GM12878 (cell line): ENCODE results near the gene ITPRIPL2. TPM values are rescaled to one million over a fixed set of nuclear protein-coding genes. Genes with fewer than 3 reads are reported as not detected.

Experiments used
- ATAC-seq: fragments of 200-7000 bp; cut with Tn5 transposase; 3 replicates; pipeline ENCODE4 v1.9.1; 2020; ENCODE audit warnings: mild to moderate bottlenecking, moderate library complexity
- BruUV-seq: library from RNA; stranded (reverse); fragments of 400-500 nt; replicated peaks from 2 replicates; lab custom pipeline; 2021; lab: Mats Ljungman, UMichigan
- CTCF ChIA-PET: fragments of 300-600 bp; sonication (Branson Sonifier 250); formaldehyde crosslinking; extraction: SDS; loops from one replicate; lab custom pipeline; 2021; ENCODE audit warnings: inconsistent platforms; lab: Yijun Ruan, JAX
- POLR2A ChIA-PET: fragments of 350-600 bp; formaldehyde crosslinking; extraction: SDS; loops from one replicate; lab custom pipeline; 2021; ENCODE audit warnings: inconsistent platforms; lab: Charles Lee
- RAD21 ChIA-PET: fragments of 300-600 bp; sonication (Branson Sonifier 250); formaldehyde crosslinking; loops from one replicate; lab custom pipeline; 2023; ENCODE audit warnings: antibody characterized with exemption; ENCODE audit not compliant: unreplicated experiment; lab: Charles Lee
- SMC1A ChIA-PET: fragments of 300-600 bp; sonication (Branson Sonifier 250); formaldehyde crosslinking; loops from one replicate; lab custom pipeline; 2023; ENCODE audit not compliant: unreplicated experiment, uncharacterized antibody; lab: Charles Lee
- DNase-seq: peaks from one replicate; pipeline ENCODE4 v3.0.0-alpha.2; 2011; ENCODE audit warnings: low read depth, low spot score
- FAIRE-seq: peaks from 3 replicates; lab custom pipeline; 2011; peaks lifted over from hg19 to GRCh38; lab: Jason Lieb, UNC
- H2AFZ ChIP-seq: 2 replicates; pipeline ENCODE4 v1.6.0; 2011; ENCODE audit warnings: low read depth, low read length, control low read depth; ENCODE audit not compliant: control insufficient read depth
- H3K27ac ChIP-seq: 2 replicates; pipeline ENCODE4 v1.5.1; 2011; ENCODE audit warnings: control low read depth; ENCODE audit not compliant: control insufficient read depth, insufficient read depth
- H3K27me3 ChIP-seq, 2 experiments: replicated peaks in 1 of 2; 2 replicates each; pipeline versions ENCODE4 v1.6.0 to v1.6.1; 2011; ENCODE audit warnings: low read length in 1 of 2; ENCODE audit not compliant: control insufficient read depth in 2 of 2, insufficient read depth in 2 of 2
- H3K36me3 ChIP-seq, 2 experiments: 2 replicates each; pipeline ENCODE4 v1.5.1; 2011; ENCODE audit warnings: low read length in 1 of 2; ENCODE audit not compliant: control insufficient read depth in 2 of 2, insufficient read depth in 2 of 2
- H3K4me1 ChIP-seq: 2 replicates; pipeline ENCODE4 v1.6.1; 2011; ENCODE audit warnings: mild to moderate bottlenecking, low read length, moderate library complexity, mixed read lengths; ENCODE audit not compliant: control insufficient read depth, insufficient read depth
- H3K4me2 ChIP-seq: 2 replicates; pipeline ENCODE4 v1.6.0; 2011; ENCODE audit warnings: control low read depth; ENCODE audit not compliant: control insufficient read depth, insufficient read depth
- H3K4me3 ChIP-seq: fragments of 200-600 bp; sonication (generic); 2 replicates; pipeline ENCODE4 v1.5.1; 2016
- H3K79me2 ChIP-seq: 2 replicates; pipeline ENCODE4 v1.6.0; 2011; ENCODE audit warnings: low read length; ENCODE audit not compliant: control insufficient read depth, insufficient read depth
- H3K9ac ChIP-seq: 2 replicates; pipeline ENCODE4 v1.8.0; 2011; ENCODE audit warnings: low read length, control low read depth, mixed read lengths; ENCODE audit not compliant: control insufficient read depth, insufficient read depth
- H3K9me3 ChIP-seq: replicated peaks from 3 replicates; pipeline ENCODE4 v1.5.1; 2011; ENCODE audit warnings: mild to moderate bottlenecking, low read length; ENCODE audit not compliant: control insufficient read depth, insufficient read depth
- H4K20me1 ChIP-seq: 2 replicates; pipeline ENCODE4 v1.6.0; 2011; ENCODE audit not compliant: control insufficient read depth, insufficient read depth
- MEF2B ChIP-seq: fragments of 450-650 bp; IDR thresholded peaks from 2 replicates; pipeline ENCODE4 v1.6.1; 2018; ENCODE audit warnings: mild to moderate bottlenecking, moderate library complexity; ENCODE audit not compliant: partially characterized antibody, poor library complexity, severe bottlenecking
- RAD21 ChIP-seq: IDR thresholded peaks from 2 replicates; pipeline ENCODE4 v1.6.1; 2011; ENCODE audit warnings: mild to moderate bottlenecking, low read depth, low read length, moderate library complexity; ENCODE audit not compliant: insufficient read depth
- SMC3 ChIP-seq: IDR thresholded peaks from 2 replicates; pipeline ENCODE4 v1.6.1; 2011; ENCODE audit warnings: low read length, improper control_type of control experiment, borderline replicate concordance
- ZBED1 ChIP-seq: IDR thresholded peaks from 2 replicates; pipeline ENCODE4 v1.6.1; 2016; ENCODE audit warnings: borderline replicate concordance
- WGBS: methylation state at CpG from one replicate; pipeline ENCODE4 v1.1.6; 2016; ENCODE audit warnings: low lambda C conversion rate; ENCODE audit not compliant: insufficient replicate concordance, insufficient coverage; ENCODE audit errors: missing lambda C conversion rate; 5-methylcytosine and 5-hydroxymethylcytosine counted together
- in situ Hi-C: fragments of 300-500 bp; cut with MboI; formaldehyde crosslinking; loops from 9 replicates; pipeline ENCODE4 v1.14.3; 2018; ENCODE audit warnings: mixed read lengths
- intact Hi-C: fragments of 100-400 bp; cut with micrococcal nuclease; formaldehyde crosslinking; loops from one replicate; pipeline ENCODE4 v1.14.2; 2022; ENCODE audit not compliant: unreplicated experiment
- polyA plus RNA-seq, 11 experiments: library from polyadenylated mRNA; depleted of rRNA in 4 of 11; unstranded in 6 of 11; stranded (reverse) in 5 of 11; fragments of >200 nt; fragmentation: Nextera tagmentation in 4 of 11; fragmentation: Illumina TruSeq in 1 of 11; extraction: Ambion mirVana in 4 of 11; extraction: Trizol in 1 of 11; gene quantifications; 1 replicate in 1 of 11; 2 replicates in 10 of 11; pipeline versions ENCODE4 v1.2.1 to v1.2.3, GENCODE V29; 2011 to 2016; ENCODE audit warnings: inconsistent platforms in 2 of 11, missing spikeins in 2 of 11, low read depth in 1 of 11
- total RNA-seq, 4 experiments: library from RNA; depleted of rRNA in 3 of 4; stranded (reverse); fragments of >200 nt in 3 of 4; fragmentation: Illumina TruSeq in 1 of 4; extraction: Trizol in 1 of 4; gene quantifications; 2 replicates each; pipeline versions ENCODE4 v1.2.1 to v1.2.3, GENCODE V29; 2013 to 2021
- TF ChIP-seq, protein P1 (sequence below), 3 experiments: IDR thresholded peaks in 2 of 3; conservative IDR thresholded peaks in 1 of 3; 2 replicates each; pipeline ENCODE4 v1.5.1; 2011; ENCODE audit warnings: low read depth in 3 of 3, low read length in 3 of 3, mild to moderate bottlenecking in 3 of 3, control low read depth in 2 of 3, moderate library complexity in 2 of 3, inconsistent platforms in 1 of 3, mixed read lengths in 1 of 3; ENCODE audit not compliant: control insufficient read depth in 2 of 3, insufficient read depth in 1 of 3; ENCODE audit errors: extremely low read depth in 1 of 3
- TF ChIP-seq, protein P2 (sequence below): IDR thresholded peaks from 2 replicates; pipeline ENCODE4 v1.6.1; 2012; ENCODE audit warnings: low read depth, low read length, improper control_type of control experiment

Gene ITPRIPL2
- total and polyA plus RNA-seq, 10 of the 15 experiments (the other 5 are each of a cell fraction or from before 2014, with no cell fraction given): 0.48 to 14.3 (median 3.5) TPM

DNA sequence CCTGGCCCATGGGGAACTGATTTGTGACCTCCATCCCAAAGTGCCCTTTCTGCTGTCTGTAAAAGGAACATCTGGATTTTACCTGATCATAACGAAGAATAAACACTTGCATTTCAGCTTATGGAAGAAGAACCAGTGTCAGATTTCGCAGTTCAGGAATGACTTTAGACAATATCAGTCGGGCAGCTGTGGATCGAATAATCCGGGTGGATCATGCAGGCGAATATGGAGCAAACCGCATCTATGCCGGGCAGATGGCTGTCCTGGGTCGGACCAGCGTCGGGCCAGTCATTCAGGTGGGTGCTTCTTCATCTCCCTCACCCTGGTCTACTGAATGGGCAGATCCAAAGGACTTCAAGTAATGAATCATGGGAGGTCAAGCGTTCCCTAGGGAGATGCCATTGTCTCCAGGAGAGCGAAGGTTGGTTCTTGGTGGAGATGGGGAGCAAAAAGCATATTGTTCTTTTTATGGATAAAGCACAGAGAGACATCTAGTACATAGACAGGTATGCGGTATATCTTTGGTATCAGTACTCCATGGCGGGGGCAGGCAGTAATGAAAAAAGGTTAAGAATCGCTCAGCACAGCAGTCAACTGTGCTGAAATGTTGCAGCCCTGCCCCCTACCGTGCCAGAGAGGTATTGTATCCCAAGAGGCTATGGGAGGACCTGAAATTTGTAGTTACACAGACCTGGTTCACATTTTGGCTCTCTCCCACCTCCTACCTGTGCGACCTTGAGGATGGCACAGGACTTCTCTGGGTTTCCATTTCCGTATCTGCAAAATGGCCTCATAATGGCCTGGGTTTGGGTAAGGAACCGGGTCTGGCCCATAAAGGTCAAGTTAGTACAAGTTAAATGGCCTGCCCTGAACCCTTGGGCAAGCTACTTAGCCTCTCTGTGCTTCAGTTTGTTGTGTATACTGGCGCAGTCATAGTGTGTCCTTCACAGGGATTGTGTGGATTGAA, 41.7 kb upstream of the ITPRIPL2 start:
- in situ Hi-C loops: no loop called here
- ChIA-PET CTCF (interaction anchor here (0.6 to 1.0 kb wide), 2 partner anchors 14 to 188 kb away, joined by 3 to 7 read pairs; no protein-coding TSS in a partner anchor), POLR2A (no interaction called here), RAD21 (no interaction called here), SMC1A (no interaction called here)
- Histone ChIP-seq H3K4me3 (no peak overlapping the region), H3K4me1 (no peaks in the 10 kb centered on the region; the same call in 1 of the 2 replicates), H3K9ac (no peak overlapping the region), H3K36me3 (no peaks in the 10 kb centered on the region; a peak in 2 of 4 replicates), H3K4me2 (no peak overlapping the region), H3K79me2 (no peaks in the 10 kb centered on the region; the same call in 1 of the 2 replicates), H3K27ac (no peak overlapping the region), H3K27me3 (no peaks in the 10 kb centered on the region), H2AFZ (no peak overlapping the region), H3K9me3 (no peaks in the 10 kb centered on the region), H4K20me1 (no peaks in the 10 kb centered on the region)
- TF ChIP-seq, protein P1, sequence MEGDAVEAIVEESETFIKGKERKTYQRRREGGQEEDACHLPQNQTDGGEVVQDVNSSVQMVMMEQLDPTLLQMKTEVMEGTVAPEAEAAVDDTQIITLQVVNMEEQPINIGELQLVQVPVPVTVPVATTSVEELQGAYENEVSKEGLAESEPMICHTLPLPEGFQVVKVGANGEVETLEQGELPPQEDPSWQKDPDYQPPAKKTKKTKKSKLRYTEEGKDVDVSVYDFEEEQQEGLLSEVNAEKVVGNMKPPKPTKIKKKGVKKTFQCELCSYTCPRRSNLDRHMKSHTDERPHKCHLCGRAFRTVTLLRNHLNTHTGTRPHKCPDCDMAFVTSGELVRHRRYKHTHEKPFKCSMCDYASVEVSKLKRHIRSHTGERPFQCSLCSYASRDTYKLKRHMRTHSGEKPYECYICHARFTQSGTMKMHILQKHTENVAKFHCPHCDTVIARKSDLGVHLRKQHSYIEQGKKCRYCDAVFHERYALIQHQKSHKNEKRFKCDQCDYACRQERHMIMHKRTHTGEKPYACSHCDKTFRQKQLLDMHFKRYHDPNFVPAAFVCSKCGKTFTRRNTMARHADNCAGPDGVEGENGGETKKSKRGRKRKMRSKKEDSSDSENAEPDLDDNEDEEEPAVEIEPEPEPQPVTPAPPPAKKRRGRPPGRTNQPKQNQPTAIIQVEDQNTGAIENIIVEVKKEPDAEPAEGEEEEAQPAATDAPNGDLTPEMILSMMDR (IDR thresholded peaks at IDR 0.05 in 2 of 3, conservative IDR thresholded peaks at IDR 0.05 in 1 of 3; ENCODE audit: control insufficient read depth in 2 of 3, extremely low read depth in 1 of 3, insufficient read depth in 1 of 3, low read depth in 3 of 3, low read length in 3 of 3): peak; percentile 67 to 77 (median 76)
- TF ChIP-seq MEF2B (peak; percentile 15), ZBED1 (no peak), SMC3 (peak; percentile 32; the same call in 1 of the 2 replicates), RAD21 (peak; percentile 56)
- TF ChIP-seq, protein P2, sequence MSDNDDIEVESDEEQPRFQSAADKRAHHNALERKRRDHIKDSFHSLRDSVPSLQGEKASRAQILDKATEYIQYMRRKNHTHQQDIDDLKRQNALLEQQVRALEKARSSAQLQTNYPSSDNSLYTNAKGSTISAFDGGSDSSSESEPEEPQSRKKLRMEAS: no peak
- WGBS: 77% methylated on average over 21 of the region's 21 CpGs
- ATAC-seq (peak; percentile 44), DNase-seq (no peak), FAIRE-seq (peak; percentile 69)
- no TSS peak for BruUV-seq
- intact Hi-C loops: no loop called here
